IMR-90 (cell line): ENCODE results near the gene R3HDM4. TPM values are rescaled to one million over a fixed set of nuclear protein-coding genes. Genes with fewer than 3 reads are reported as not detected.

ENCODE experiments used
- CEBPB ChIP-seq: IDR thresholded peaks from 2 replicates; pipeline ENCODE4 v1.6.1; 2012; ENCODE audit warnings: low read depth, low read length, improper control_type of control experiment
- CHD1 ChIP-seq: IDR thresholded peaks from 2 replicates; pipeline ENCODE4 v1.6.1; 2012; ENCODE audit warnings: low read depth, low read length, improper control_type of control experiment
- MAFK ChIP-seq: IDR thresholded peaks from 2 replicates; pipeline ENCODE4 v1.6.1; 2012; ENCODE audit warnings: low read depth, low read length, improper control_type of control experiment
- MAZ ChIP-seq: IDR thresholded peaks from 2 replicates; pipeline ENCODE4 v1.6.1; 2012; ENCODE audit warnings: low read depth, mild to moderate bottlenecking, low read length, improper control_type of control experiment, moderate library complexity, borderline replicate concordance
- NFE2L2 ChIP-seq: fragments of 150-350 bp; IDR thresholded peaks from 2 replicates; pipeline ENCODE4 v1.6.1; 2016; ENCODE audit warnings: low read depth, mild to moderate bottlenecking, low read length
- POLR2A ChIP-seq: IDR thresholded peaks from 2 replicates; pipeline ENCODE4 v1.6.1; 2012; ENCODE audit warnings: mild to moderate bottlenecking, low read depth, low read length
- RCOR1 ChIP-seq: IDR thresholded peaks from 2 replicates; pipeline ENCODE4 v1.6.1; 2012; ENCODE audit warnings: mild to moderate bottlenecking, low read length, improper control_type of control experiment; ENCODE audit not compliant: insufficient replicate concordance
- SMC3 ChIP-seq: fragments of 150-350 bp; IDR thresholded peaks from 2 replicates; pipeline ENCODE4 v1.6.1; 2016; ENCODE audit warnings: low read depth, mild to moderate bottlenecking, antibody characterized with exemption, low read length, moderate library complexity
- polyA plus RNA-seq, 3 experiments: library from polyadenylated mRNA; depleted of rRNA; stranded (reverse); fragments of >200 nt; gene quantifications; 2 replicates each; pipeline ENCODE4 v1.2.3, GENCODE V29; 2012; ENCODE audit warnings: low replicate concordance in 1 of 3
- total RNA-seq: library from RNA; depleted of rRNA; stranded (reverse); fragments of >200 nt; gene quantifications from 2 replicates; pipeline ENCODE4 v1.2.3, GENCODE V29; 2012

R3HDM4 gene
- total and polyA plus RNA-seq, 2 of the 4 experiments (the other 2 are of a cell fraction), result 9.0 to 51.5 TPM

- TF ChIP-seq RCOR1, result no peak
- TF ChIP-seq MAZ, result no peak
- TF ChIP-seq CHD1, result no peak
- no peak for TF ChIP-seq NFE2L2
- no peak for TF ChIP-seq SMC3
- TF ChIP-seq POLR2A, result no peak
- TF ChIP-seq CEBPB, result no peak
- no peak for TF ChIP-seq MAFK
These were observed 11.6 kb upstream of the R3HDM4 start (continued) for GRCh38 chr19:924553-925086.
